Retinal pigment epithelial cell (primary cell): Measurements from ENCODE around the gene KHNYN.

Experiments
- DNase-seq: peaks from one replicate; pipeline ENCODE4 v3.0.0-alpha.2; 2010; ENCODE audit warnings: low read depth
- H3K4me3 ChIP-seq: 2 replicates; pipeline ENCODE4 v1.5.1; 2011; ENCODE audit warnings: mild to moderate bottlenecking, low read length, control low read depth, moderate library complexity
- TF ChIP-seq, protein P1 (sequence below): conservative IDR thresholded peaks from 2 replicates; pipeline ENCODE4 v1.5.1; 2011; ENCODE audit warnings: low read depth, low read length, control low read depth, inconsistent platforms

Gene KHNYN

DNA sequence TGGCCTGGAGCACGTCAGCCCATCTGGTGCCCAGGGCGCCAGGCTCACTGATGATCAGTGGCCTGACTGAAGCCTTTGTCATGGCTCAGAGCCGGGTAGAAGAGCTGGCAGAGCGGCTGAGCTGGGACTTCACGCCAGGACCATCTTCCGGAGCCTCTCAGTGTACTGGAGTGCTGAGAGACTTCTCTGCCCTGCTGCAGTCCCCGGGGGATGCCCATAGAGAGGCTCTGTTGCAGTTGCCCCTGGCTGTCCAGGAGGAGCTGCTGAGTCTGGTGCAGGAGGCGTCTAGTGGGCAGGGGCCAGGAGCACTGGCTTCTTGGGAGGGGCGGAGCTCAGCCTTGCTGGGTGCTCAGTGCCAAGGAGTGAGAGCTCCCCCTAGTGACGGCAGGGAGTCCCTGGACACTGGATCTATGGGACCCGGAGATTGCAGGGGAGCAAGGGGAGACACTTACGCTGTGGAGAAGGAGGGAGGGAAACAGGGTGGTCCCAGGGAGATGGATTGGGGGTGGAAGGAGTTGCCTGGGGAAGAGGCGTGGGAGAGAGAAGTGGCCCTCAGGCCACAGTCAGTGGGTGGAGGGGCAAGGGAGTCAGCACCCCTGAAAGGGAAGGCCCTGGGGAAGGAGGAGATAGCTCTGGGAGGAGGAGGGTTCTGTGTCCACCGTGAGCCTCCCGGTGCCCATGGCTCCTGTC lies 2.0 kb downstream of the KHNYN start:
- H3K4me3 ChIP-seq: no peak overlapping the region
- TF ChIP-seq, protein P1, sequence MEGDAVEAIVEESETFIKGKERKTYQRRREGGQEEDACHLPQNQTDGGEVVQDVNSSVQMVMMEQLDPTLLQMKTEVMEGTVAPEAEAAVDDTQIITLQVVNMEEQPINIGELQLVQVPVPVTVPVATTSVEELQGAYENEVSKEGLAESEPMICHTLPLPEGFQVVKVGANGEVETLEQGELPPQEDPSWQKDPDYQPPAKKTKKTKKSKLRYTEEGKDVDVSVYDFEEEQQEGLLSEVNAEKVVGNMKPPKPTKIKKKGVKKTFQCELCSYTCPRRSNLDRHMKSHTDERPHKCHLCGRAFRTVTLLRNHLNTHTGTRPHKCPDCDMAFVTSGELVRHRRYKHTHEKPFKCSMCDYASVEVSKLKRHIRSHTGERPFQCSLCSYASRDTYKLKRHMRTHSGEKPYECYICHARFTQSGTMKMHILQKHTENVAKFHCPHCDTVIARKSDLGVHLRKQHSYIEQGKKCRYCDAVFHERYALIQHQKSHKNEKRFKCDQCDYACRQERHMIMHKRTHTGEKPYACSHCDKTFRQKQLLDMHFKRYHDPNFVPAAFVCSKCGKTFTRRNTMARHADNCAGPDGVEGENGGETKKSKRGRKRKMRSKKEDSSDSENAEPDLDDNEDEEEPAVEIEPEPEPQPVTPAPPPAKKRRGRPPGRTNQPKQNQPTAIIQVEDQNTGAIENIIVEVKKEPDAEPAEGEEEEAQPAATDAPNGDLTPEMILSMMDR: peak; percentile 97
- peak; percentile 66 for DNase-seq

GRCh38 chr14:24432259-24433131 lies 2.7 kb downstream of the KHNYN start:
- H3K4me3 ChIP-seq: no peak overlapping the region
- TF ChIP-seq, protein P1: no peak
- no peak for DNase-seq

- TF ChIP-seq, protein P1: no peak
- no peak overlapping the region for H3K4me3 ChIP-seq
- DNase-seq: no peak
Measured at GRCh38 chr14:24434036-24434435, 4.3 kb downstream of the KHNYN start.

DNA sequence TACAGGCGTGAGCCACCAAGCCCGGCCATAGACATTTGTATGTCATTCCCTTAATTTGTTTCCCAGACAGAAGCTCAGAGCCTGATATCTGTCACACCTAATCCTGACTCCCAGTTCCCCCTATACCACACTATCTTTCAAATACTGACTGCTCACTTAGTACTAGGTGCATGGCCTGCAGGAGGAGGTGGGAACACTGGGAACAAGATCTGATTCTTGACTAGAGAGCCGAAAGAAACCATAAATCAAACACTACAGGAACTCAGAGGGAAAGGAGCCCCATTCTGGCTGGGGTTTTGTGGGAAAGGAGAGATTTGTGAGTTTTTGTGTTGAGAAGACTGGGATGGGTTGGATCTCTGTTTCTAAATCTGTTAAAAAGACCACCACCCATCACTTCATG lies 4.9 kb downstream of the KHNYN start:
- TF ChIP-seq, protein P1: no peak
- no peak overlapping the region for H3K4me3 ChIP-seq
- DNase-seq: no peak

DNA sequence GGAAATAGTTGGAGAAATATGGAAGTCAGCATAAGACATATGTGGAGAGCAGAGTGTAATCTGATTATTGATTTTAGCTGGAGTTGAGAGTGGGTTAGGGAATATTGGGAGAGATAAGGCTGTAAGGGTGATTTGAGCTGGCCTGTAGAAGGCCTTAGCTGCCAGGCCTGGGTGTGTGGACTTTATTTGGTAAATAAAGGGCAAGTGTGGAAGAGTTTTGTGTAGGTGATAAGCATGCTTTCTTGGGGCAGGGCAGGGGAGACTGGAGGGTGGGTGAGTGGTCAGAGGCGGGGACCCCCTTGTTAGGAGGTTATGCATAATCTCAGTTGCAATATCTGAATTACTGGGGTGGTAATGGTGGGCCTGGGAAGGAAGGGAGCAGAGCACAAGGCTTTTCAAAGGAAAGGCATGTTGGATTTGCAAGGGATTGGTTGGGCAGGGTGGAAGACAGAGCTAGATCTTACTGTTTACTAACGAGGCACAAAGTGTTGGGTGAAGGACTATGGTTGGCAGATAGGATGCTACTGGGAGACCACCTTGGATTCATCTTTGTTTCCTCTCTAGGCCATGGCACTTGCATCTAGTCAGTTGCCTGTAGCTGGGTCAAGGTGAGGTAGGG lies 5.5 kb downstream of the KHNYN start:
- TF ChIP-seq, protein P1: no peak
- H3K4me3 ChIP-seq: no peak overlapping the region
- DNase-seq: no peak

DNA sequence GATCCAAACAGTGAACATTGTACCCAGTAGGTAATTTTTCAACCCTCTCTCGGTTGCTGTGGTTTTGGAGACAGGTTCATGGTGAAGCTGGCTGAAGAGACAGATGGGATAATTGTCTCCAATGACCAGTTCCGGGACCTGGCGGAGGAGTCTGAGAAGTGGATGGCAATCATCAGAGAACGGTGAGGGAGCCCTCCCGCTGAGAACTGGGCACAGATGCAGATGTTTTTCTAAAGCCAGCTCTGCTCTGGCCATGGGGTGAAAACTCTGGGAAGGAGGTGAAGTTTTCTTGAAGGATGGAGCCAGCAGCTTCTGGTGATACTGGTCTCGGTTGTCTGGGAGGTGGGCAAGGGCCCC lies 6.2 kb downstream of the KHNYN start:
- H3K4me3 ChIP-seq: no peak overlapping the region
- TF ChIP-seq, protein P1: no peak
- DNase-seq: no peak
